Bronchial epithelial cell (primary cell): ENCODE results near the gene CDPF1. TPM values are rescaled to one million over a fixed set of nuclear protein-coding genes. Genes with fewer than 3 reads are reported as not detected.

Experiments used
- DNase-seq: peaks from one replicate; pipeline ENCODE4 v3.0.0-alpha.2; 2010; ENCODE audit warnings: low read depth
- FAIRE-seq: peaks from 2 replicates; lab custom pipeline; 2011; peaks lifted over from hg19 to GRCh38; lab: Jason Lieb, UNC
- H3K27me3 ChIP-seq: 2 replicates; pipeline ENCODE4 v1.5.1; 2011; ENCODE audit warnings: low read length; ENCODE audit not compliant: control insufficient read depth, insufficient read depth
- H3K36me3 ChIP-seq: 2 replicates; pipeline ENCODE4 v1.5.1; 2011; ENCODE audit warnings: low read length; ENCODE audit not compliant: control insufficient read depth, insufficient read depth
- H3K4me3 ChIP-seq: 2 replicates; pipeline ENCODE4 v1.5.1; 2011; ENCODE audit warnings: mild to moderate bottlenecking, low read depth, low read length, control low read depth
- total RNA-seq: library from RNA; depleted of rRNA; stranded (reverse); fragments of >200 nt; gene quantifications from 2 replicates; pipeline ENCODE4 v1.2.1, GENCODE V29; 2014
- TF ChIP-seq, protein P1 (sequence below): IDR thresholded peaks from 2 replicates; pipeline ENCODE4 v1.5.1; 2011; ENCODE audit warnings: mild to moderate bottlenecking, moderate library complexity, low read length, control low read depth, inconsistent platforms; ENCODE audit not compliant: insufficient read depth, severe bottlenecking

The CDPF1 gene
- total RNA-seq, 1 donor from 2014 or later: 8.7 TPM

DNA sequence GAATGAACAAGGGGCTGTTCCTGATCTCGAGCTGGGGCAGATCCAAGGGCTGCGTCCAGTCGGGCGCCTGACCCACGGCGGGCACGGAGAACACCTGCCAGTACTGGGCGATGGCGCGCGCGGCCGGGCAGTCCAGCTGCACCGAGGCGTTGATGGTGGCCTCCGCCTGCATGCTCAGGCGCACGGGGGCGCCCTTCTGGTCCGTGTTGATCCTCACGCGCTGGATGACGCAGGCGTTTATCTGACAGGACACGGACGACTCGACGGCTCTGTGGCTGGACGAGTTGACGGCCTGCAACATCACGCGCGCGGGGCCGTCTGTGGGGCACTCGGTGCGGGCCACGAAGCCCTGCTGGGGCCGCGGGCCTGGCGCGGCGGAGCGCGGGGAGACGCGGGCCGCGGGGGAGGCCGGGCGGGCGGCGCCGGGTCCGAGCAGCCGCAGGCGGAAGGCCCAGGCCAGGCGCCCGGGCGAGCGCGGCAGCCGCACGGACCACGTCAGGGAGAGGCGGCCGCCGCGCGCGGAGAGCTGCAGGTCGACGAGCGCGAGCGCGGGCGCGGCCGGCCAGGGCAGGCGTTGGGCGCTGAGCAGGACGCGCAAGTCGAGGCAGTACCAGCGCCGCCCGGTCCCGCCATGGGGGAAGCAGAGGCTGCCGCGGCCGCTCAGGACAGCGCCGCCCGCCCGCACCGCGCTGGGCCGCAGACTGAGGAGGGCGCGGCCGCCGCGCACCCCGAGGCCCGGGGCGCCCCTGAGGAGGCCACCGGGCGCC, 12.5 kb upstream of the CDPF1 start:
- Histone ChIP-seq H3K36me3 (no peaks in the 10 kb centered on the region), H3K27me3 (peaks cover 2% of the 10 kb centered on the region), H3K4me3 (peak overlapping the region; percentile 6)
- TF ChIP-seq, protein P1, sequence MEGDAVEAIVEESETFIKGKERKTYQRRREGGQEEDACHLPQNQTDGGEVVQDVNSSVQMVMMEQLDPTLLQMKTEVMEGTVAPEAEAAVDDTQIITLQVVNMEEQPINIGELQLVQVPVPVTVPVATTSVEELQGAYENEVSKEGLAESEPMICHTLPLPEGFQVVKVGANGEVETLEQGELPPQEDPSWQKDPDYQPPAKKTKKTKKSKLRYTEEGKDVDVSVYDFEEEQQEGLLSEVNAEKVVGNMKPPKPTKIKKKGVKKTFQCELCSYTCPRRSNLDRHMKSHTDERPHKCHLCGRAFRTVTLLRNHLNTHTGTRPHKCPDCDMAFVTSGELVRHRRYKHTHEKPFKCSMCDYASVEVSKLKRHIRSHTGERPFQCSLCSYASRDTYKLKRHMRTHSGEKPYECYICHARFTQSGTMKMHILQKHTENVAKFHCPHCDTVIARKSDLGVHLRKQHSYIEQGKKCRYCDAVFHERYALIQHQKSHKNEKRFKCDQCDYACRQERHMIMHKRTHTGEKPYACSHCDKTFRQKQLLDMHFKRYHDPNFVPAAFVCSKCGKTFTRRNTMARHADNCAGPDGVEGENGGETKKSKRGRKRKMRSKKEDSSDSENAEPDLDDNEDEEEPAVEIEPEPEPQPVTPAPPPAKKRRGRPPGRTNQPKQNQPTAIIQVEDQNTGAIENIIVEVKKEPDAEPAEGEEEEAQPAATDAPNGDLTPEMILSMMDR: peak; percentile 43
- peak; percentile 13 for DNase-seq
- FAIRE-seq: no peak

DNA sequence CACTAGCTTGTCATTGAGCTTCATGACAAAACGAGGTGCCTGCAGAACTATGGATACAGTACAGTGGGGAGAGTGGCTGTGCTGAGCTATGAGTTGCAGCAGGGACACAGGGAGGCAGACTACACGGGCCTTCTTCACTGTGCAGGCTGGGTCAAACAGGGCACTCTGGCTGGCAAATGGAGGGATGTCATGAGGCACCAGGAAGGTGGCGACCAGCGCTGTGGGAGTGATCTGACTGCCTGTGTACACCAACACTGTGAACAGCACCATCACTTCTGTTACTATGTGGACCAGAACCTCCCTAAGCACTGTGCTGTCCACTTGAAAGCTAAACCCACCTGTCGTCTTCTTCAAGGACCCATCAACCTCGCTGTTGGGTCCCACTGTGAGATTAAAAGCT, 9.9 kb upstream of the CDPF1 start:
- Histone ChIP-seq H3K4me3 (no peak overlapping the region), H3K27me3 (peaks cover 2% of the 10 kb centered on the region), H3K36me3 (no peaks in the 10 kb centered on the region)
- DNase-seq: no peak
- no peak for FAIRE-seq
- TF ChIP-seq, protein P1: no peak

DNA sequence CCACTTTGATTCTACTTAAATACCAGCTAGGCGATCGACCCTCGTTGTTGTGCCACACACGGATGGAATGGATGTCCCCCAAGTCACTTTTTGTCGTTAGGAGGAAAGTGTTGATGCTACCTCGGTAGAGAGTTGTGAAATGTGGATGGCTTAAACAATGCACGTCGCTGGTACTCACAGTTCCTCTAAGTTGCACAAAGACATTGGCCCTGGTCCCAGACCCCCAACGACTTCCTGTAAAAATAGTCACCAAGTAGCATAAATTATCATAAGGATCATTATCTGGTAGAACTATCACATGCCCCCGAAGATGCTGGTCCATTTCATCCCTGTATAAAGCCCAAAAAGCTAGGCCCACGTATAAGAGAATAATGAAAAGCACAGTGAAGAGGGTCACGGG, 9.3 kb upstream of the CDPF1 start:
- DNase-seq: no peak
- FAIRE-seq: no peak

DNA sequence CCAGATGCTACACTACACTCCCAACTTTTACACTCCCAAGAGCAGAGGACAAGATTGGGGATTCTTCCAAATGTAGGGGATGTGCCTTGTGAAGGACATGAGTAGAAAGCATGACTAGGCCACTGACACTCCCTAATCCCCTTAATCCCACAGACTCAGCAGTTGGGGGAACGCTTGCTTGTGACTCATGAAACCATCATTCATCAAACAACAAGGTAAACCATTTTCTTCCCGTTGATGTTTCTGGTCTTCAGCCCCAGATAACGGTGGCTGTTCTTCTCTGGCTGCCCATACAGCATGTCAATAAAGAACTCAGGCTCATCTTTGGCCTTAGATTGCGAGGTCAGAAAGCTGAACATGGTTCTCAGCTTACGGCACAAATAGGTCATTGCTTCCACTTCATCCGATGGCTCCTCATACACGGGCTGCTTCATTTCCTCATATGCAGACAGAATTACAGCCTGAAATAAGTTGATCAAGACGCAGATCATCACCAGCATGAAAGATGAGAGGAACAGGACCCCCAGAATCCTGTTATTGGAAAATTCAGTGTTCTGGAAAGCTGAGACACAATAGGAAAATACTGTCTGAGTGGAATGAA, 6.4 kb upstream of the CDPF1 start:
- TF ChIP-seq, protein P1: no peak
- no peak for FAIRE-seq
- Histone ChIP-seq H3K27me3 (no peaks in the 10 kb centered on the region), H3K36me3 (no peaks in the 10 kb centered on the region), H3K4me3 (no peak overlapping the region)
- DNase-seq: peak; percentile 75

More for the DNA sequence above, 9.3 kb upstream of the CDPF1 start:
- TF ChIP-seq, protein P1: no peak
- Histone ChIP-seq H3K36me3 (no peaks in the 10 kb centered on the region), H3K27me3 (peaks cover 2% of the 10 kb centered on the region), H3K4me3 (no peak overlapping the region)

DNA sequence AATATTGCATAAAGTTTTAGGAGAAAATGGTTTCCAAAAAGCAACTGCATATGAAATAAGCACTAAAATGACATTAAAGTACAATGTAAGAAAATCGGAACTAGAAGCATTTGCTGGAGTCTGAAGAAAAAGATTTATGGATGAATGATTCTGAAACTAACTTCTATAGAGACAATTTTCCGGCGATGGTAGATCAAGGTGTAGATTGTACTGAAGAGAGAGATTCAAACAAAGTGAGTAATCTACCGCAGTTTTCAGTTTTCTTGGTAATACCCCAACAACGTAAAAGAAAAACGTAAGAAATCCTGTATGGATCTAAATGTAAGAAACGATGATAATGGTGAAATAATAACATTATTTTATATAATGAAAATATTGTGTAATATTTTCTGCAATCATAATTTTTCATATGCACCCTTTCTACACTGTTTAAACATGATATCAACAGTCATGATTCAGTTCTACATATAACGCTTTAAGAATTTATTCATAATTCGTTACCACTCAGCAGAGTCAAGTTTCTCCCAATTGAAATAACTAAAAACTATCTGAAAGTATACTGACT, 1.8 kb upstream of the CDPF1 start:
- no peak for FAIRE-seq

More for the DNA sequence above, 1.8 kb upstream of the CDPF1 start:
- no peaks in the 10 kb centered on the region for H3K27me3 ChIP-seq
- TF ChIP-seq, protein P1: no peak
- no peak for DNase-seq
- no peaks in the 10 kb centered on the region for H3K36me3 ChIP-seq
- H3K4me3 ChIP-seq: no peak overlapping the region
